BE2C (cell line): ENCODE results near the gene SF3B2.

Source experiments
- DNase-seq: peaks from one replicate; pipeline ENCODE4 v3.0.0-alpha.2; 2020
- H3K27me3 ChIP-seq: fragments of 250-450 bp; sonication (Bioruptor Pico); 2 replicates; pipeline ENCODE4 v1.5.1; 2020; ENCODE audit warnings: mild to moderate bottlenecking
- H3K36me3 ChIP-seq: fragments of 250-450 bp; sonication (Bioruptor Pico); 2 replicates; pipeline ENCODE4 v1.5.1; 2020; ENCODE audit warnings: mild to moderate bottlenecking
- H3K4me1 ChIP-seq: fragments of 250-450 bp; sonication (Bioruptor Pico); 2 replicates; pipeline ENCODE4 v1.5.1; 2020
- H3K4me3 ChIP-seq: 2 replicates; pipeline ENCODE4 v1.5.1; 2011; ENCODE audit warnings: low read depth, low read length
- H3K9me3 ChIP-seq: fragments of 250-450 bp; sonication (Bioruptor Pico); 2 replicates; pipeline ENCODE4 v1.5.1; 2020
- TF ChIP-seq, protein P1 (sequence below): IDR thresholded peaks from 2 replicates; pipeline ENCODE4 v1.5.1; 2012; ENCODE audit warnings: mild to moderate bottlenecking, low read depth, low read length

The SF3B2 gene

GRCh38 chr11:66011785-66012303 lies 40.3 kb upstream of the SF3B2 start, which contains the start of gene CST6:
CST6 (plus strand) TSS chr11:66012008; CDS start chr11:66012045, 37 bp downstream.
- Histone ChIP-seq H3K27me3 (peaks cover 21% of the 10 kb centered on the region), H3K36me3 (no peaks in the 10 kb centered on the region), H3K4me1 (no peaks in the 10 kb centered on the region; the same call in 1 of the 2 replicates), H3K4me3 (no peak within 1 kb of the TSS), H3K9me3 (no peaks in the 10 kb centered on the region)
- TF ChIP-seq, protein P1, sequence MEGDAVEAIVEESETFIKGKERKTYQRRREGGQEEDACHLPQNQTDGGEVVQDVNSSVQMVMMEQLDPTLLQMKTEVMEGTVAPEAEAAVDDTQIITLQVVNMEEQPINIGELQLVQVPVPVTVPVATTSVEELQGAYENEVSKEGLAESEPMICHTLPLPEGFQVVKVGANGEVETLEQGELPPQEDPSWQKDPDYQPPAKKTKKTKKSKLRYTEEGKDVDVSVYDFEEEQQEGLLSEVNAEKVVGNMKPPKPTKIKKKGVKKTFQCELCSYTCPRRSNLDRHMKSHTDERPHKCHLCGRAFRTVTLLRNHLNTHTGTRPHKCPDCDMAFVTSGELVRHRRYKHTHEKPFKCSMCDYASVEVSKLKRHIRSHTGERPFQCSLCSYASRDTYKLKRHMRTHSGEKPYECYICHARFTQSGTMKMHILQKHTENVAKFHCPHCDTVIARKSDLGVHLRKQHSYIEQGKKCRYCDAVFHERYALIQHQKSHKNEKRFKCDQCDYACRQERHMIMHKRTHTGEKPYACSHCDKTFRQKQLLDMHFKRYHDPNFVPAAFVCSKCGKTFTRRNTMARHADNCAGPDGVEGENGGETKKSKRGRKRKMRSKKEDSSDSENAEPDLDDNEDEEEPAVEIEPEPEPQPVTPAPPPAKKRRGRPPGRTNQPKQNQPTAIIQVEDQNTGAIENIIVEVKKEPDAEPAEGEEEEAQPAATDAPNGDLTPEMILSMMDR: no peak
- DNase-seq: no peak

GRCh38 chr11:66012371-66012945 lies 39.7 kb upstream of the SF3B2 start:
- Histone ChIP-seq H3K9me3 (no peaks in the 10 kb centered on the region), H3K27me3 (peaks cover 21% of the 10 kb centered on the region), H3K36me3 (no peaks in the 10 kb centered on the region), H3K4me3 (no peak overlapping the region), H3K4me1 (no peaks in the 10 kb centered on the region; the same call in 1 of the 2 replicates)
- TF ChIP-seq, protein P1: no peak
- DNase-seq: no peak

- Histone ChIP-seq H3K4me1 (no peaks in the 10 kb centered on the region), H3K4me3 (no peak overlapping the region), H3K27me3 (peaks cover 21% of the 10 kb centered on the region), H3K36me3 (no peaks in the 10 kb centered on the region), H3K9me3 (no peaks in the 10 kb centered on the region)
- TF ChIP-seq, protein P1: no peak
- DNase-seq: no peak
Observed at GRCh38 chr11:66012946-66013761, 39.0 kb upstream of the SF3B2 start.

GRCh38 chr11:66013762-66014100 lies 38.4 kb upstream of the SF3B2 start:
- no peak overlapping the region for H3K4me3 ChIP-seq
- DNase-seq: no peak
- TF ChIP-seq, protein P1: no peak
- no peaks in the 10 kb centered on the region for H3K4me1 ChIP-seq
- H3K36me3 ChIP-seq: no peaks in the 10 kb centered on the region
- H3K9me3 ChIP-seq: no peaks in the 10 kb centered on the region
- H3K27me3 ChIP-seq: peaks cover 21% of the 10 kb centered on the region

- Histone ChIP-seq H3K27me3 (peaks cover 21% of the 10 kb centered on the region), H3K9me3 (no peaks in the 10 kb centered on the region), H3K36me3 (no peaks in the 10 kb centered on the region), H3K4me1 (no peaks in the 10 kb centered on the region), H3K4me3 (no peak overlapping the region)
- TF ChIP-seq, protein P1: no peak
- no peak for DNase-seq
Observed at GRCh38 chr11:66014804-66015453, 37.2 kb upstream of the SF3B2 start.
